IPS-11a (cell line): ENCODE measurements around the gene ETDC.
A peak's percentile ranks its signal among the peaks of the same experiment; 100 is the strongest.
"Not testable (repeated sequence)": the region's sequence is repeated elsewhere in the genome, so short reads cannot be mapped to it uniquely, and the experiment has no call there.

Experiments used
- H3K4me3 ChIP-seq: one replicate; pipeline ENCODE4 v1.5.1; 2013; ENCODE audit warnings: low read depth, low read length, control low read depth

Gene ETDC

DNA sequence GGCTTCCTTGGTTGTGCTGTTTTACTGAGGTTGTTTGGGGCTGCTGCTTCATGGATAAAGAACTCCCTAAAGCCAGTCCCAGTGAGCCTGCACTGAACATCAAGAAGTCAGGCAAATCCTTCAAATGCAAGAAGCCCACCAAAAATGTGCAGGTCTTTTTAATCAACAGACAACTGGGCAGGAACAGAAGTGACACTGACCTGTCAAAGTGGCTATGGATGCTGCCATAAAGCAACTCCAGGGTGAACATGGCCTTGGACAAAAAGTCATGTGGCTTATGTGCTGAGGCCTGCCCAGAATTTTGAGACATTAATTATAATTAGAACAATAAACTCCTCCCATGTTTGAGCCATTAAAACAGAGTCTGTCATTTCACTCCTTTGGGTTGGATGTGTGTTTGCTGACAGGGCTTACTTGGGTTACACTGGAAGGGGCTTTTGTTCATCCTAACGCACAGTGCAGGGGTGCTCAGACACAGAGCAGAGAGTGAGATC lies at the start of gene ETDC:
Gene ETDC (plus strand): TSS at position 51 of the 494 bp plus-strand sequence. CDS start 0 bp downstream, at position 51.
- no peak within 1 kb of the TSS for H3K4me3 ChIP-seq

DNA sequence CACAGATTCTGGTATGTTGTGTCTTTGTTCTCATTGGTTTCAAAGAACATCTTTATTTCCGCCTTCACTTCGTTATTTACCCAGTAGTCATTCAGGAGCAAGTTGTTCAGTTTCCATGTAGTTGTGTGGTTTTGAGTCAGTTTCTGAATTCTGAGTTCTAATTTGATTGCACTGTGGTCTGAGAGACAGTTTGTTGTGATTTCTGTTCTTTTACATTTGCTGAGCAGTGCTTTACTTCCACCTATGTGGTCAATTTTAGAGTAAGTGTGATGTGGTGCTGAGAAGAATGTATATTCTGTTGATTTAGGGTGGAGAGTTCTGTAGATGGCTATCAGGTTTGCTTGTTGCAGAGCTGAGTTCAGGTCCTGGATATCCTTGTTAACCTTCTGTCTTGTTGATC lies 48.3 kb upstream of the ETDC start:
- H3K4me3 ChIP-seq: not testable (repeated sequence)

DNA sequence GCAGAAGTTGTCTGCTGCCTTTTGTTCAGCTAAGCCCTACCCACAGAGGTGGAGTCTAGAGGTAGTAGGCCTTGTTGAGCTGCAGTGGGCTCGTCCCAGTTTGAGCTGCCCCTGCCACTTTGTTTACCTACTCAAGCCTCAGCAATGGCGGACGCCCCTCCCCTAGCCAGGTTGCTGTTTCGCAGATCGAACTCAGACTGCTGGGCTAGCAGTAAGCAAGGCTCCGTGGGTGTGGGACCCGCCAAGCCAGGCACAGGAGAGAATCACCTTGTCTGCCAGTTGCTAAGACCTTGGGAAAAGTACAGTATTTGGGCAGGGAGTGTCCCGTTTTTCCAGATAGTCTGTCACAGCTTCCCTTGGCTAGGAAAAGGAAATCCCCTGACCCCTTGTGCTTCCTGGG lies 45.9 kb upstream of the ETDC start:
- H3K4me3 ChIP-seq: not testable (repeated sequence)

DNA sequence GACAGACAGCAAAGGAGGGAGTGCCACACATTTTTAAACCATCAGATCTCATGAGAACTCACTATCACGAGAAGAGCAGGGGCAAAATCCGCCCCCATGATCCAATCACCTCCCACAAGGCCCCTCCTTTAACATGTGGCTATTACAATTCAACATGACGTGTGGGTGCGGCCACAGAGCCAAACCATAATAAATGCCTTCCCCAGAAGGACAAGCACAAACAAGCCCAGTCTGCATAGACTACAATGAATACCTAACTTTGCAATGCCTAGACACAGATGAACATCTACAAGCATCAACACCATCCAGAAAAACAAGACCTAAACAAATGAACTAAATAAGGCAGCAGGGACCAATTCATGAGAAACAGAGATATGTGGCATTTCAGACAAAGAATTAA lies 45.1 kb upstream of the ETDC start:
- no peak overlapping the region for H3K4me3 ChIP-seq

DNA sequence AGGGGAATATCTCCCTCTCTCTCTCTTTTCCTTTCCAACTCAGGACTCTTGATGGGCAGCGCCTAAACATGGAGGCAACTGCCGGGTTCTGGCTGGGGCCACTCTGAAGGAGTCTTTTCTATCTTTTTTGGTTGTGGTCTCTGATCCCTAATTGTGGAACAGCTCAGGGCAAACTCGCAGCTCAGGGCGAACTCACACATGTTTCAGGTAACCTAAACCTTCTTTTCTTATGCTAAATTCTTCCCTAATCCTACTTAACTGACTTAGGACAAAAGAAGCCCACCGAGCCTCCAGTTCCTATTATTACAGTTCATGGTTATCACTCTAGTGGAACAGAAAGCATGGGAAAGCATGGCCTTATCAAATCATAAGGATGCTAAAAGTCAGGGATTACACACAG lies 36.1 kb upstream of the ETDC start:
- H3K4me3 ChIP-seq: no peak overlapping the region

DNA sequence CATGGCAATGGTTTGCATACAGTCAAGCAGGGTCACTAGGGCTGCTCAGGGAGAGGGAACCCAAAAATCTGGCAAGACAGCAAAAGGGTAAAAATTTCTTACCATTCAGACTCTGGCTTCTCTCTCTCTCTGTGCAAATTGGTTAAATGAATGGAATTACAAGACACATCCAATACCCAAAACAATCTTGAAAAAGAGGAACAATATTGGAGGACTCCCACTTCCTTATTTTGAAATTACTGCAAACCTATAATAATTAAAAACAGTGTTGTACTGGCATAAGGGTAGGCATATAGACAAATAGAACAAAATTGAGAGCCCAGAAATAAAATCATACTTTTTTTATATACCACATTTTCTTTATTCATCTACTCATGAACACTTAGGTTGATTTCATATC lies 33.3 kb upstream of the ETDC start:
- no peak overlapping the region for H3K4me3 ChIP-seq

DNA sequence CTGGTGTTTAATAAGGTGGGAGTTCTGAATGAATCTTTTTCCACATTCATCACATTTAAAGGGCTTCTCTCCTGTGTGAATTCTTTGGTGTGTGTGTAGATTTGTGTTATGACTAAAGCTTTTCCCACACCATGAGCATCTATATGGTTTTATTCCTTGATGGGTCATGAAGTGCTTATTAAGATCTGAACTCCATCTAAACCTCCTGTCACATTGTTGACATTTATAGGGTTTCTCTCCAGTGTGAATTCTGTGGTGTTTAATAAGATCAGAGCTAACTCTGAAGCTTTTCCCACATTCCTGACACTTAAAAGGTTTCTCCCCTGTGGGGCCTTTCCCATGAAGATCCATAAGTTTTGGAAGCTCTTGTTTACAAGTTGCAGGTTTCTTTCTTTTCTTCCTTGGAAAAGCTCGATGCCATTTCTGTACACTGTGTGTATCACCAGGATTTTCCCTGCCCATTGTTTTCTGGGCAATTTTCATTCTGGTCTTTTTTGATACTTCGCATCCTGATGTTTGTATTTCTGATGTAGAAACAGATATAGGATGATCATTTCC lies 21.9 kb upstream of the ETDC start:
- no peak overlapping the region for H3K4me3 ChIP-seq

DNA sequence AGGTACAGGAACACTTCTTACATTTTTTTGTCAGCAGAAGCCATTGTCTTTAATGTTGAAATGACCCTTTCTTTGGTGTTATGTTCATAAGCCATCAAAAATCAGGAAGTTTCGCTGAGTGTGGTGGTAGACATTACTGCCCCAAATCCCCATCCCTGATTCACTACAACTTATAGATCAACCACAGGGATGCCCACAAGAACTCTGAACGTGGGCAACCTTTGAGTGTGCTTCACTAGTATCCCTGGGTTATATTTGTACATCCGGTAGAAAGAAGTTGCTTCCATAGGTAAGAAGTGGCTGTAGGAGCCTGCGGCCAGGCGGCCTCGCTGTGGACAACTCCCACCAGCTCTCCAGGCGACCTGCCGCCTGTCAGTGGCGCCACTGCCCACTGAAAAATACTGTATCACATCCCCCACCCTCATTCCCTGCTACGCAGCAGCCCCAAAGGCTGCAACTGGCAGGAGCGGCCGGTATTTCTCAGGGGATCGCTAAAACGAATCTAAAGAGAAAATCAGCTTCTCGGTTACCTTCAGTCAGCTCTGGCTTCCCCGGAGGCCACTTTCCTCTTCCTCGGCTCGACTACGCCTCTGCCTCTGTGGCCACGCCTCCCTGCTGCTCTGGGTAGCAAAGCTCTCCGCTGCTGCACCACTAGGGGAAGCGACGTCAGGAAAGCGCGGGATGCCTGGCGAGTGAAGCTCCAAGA lies 13.9 kb upstream of the ETDC start:
- H3K4me3 ChIP-seq: peak overlapping the region; percentile 18

DNA sequence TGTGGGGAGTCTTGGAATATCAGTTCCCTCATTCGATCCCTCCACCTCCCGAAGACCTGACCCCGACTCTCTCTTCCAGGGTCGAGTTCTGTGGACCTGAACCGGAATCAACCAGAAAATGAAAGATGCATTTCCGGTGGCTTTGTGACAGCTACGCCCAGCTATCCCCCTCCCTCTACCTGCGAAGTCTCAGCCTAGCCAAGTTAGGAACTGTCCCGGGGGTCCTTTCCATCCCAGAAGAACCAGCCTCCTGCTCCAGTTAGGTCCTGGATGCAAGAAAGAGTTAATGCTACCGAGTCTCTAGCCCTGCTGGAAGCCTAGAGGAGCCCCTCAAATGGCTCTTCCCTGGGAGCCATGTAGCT lies 13.4 kb upstream of the ETDC start:
- peak overlapping the region; percentile 18 for H3K4me3 ChIP-seq

DNA sequence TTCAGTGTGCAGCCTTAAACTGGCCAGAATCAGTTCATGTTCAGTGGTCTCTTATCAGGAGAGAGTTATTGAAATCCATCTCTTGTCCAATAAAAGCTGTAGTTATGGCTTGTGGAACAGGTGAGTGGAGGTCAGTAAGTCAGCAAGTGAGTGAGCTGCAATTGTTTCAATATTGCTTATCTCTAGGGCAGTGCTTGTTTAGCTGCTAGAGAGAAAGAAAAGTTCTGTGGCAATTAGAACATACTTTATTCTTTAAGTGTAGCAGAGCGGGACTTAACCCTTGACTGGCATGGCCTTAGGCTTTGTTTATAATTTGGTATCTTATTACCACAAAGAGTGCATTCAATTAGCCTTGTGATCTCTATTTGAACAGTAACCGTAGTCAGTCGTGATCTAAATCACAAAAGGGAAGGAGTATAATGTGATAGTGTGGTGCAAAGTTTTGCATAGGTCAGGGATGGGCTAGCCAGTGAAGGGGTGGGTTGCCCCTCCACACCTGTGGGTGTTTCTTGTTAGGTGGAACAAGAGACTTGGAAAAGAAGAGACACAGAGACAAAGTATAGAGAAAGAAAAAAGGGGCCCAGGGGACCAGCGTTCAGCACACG lies 6.9 kb upstream of the ETDC start:
- no peak overlapping the region for H3K4me3 ChIP-seq

DNA sequence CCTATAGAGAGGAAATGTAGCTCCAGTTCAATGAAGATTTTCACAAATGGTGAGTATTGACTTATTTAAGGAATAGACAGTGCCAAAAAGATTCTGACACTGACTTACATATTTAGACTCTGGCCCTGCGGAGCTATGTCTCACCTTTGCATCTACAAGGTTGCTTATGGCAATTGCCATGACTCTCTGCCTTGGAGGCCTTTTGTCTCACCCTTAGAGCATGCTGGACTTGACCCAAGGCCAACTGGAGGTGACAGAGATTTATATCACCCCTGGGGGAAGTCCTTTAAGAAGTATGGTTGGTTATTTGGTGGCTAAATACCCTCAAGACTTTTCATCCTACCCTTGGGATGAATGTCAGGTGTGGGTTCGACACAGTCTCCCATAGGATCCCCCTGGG lies 4.5 kb upstream of the ETDC start:
- no peak overlapping the region for H3K4me3 ChIP-seq

DNA sequence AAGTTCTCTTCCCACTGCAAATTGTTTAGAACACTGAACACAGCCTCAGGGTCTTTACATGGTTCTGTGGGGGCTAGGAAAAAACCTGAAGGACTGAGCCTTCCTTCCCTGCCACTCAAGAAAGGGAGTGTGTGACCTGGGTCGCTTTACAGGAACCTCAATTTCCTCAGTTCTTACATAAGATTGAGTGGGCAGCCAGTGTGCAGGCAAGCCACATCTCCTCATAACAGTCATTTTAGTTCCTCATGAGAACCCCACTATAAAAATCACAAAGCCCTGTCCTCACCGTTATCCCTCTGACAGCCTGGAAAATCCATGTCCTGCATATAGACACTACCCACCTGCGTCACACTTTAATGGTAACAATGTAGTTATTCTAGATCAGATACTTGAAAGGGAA lies 2.1 kb upstream of the ETDC start:
- no peak overlapping the region for H3K4me3 ChIP-seq

DNA sequence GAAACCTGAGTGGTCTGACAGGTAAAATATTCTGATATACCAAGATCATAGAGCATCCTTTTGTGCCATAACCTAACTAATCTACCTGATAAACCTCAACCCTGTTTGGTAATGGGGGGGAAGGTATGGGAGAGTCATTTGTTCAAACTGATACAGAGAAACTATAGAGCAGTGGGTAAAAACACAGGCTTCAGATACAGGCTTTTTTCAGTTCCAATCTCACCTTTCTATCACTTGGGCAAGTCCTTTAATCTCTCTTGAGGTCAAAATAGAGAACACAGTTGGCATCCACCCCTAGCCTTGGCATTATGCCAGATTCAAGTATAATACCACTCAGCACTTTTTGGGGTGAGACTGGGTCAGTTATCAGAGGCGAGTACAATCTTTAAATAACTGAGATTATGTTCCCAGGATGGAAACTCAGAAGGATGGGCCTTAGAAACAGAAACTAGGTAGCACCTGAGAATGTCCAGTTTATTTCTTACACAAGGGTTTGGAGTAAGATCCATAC lies 880 bp upstream of the ETDC start:
- H3K4me3 ChIP-seq: no peak overlapping the region

DNA sequence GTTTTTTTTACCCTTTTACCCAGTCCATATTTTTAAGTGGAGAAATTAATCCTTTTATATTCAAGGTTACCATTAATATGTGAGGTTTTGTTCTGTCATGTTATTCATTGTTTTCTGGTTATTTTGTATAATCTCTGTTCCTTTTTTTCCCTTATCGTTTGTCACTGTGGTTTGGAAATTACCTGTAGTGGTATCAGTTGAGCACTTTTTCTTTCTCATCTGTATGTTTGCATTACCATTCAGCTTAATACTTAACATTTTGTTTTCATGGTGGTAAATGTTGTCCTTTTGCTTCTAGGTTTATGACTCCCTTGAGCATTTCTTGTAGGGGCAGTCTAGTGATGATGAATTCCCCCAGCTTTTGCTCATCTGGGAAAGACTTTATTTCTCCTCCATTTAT lies 6.6 kb downstream of the ETDC start:
- H3K4me3 ChIP-seq: no peak overlapping the region

DNA sequence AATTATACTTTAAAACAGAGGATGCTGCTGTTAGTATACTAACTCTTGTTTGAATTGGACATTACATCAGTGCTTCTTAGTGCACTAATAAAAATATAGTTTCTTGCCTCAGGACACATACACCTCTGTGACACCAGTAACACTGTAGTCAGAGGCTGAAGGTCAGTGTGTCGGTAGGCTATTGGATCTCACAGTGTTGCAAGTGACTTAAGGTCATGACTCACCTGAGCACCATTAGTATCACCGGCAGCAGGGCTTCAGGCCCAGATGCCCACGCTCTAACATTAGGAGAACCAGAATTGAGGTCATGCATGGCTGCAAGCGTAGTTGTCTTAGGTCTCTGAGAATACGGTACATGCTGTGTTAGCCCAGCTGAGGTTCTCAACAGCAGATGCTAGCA lies 15.2 kb downstream of the ETDC start:
- no peak overlapping the region for H3K4me3 ChIP-seq

DNA sequence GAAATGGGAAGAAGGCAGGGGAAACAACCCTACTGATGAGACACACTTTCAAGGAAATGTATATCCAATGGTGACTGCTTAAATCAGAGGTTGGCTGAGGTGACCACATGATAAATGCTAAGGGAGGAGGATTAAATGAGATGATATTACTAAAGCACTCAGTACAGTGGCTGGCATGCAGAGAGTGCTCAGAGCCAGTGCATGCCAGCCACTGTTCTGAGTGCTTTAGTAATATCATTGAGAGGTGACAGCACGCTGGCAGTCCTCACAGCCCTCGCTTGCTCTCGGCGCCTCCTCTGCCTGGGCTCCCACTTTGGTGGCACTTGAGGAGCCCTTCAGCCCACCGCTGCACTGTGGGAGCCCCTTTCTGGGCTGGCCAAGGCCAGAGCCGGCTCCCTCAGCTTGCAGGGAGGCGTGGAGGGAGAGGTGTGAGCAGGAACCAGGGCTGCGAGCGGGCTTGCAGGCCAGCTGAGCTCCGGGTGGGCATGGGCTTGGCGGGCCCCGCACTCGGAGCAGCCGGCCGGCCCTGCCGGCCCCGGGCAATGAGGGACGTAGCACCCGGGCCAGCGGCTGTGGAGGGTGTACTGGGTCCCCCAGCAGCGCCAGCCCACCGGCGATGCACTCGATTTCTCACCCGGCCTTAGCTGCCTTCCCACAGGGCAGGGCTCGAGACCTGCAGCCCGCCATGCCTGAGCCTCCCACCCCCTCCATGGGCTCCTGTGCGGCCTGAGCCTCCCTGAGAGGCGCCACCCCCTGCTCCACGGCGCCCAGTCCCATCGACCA lies 15.9 kb downstream of the ETDC start:
- H3K4me3 ChIP-seq: not testable (repeated sequence)

DNA sequence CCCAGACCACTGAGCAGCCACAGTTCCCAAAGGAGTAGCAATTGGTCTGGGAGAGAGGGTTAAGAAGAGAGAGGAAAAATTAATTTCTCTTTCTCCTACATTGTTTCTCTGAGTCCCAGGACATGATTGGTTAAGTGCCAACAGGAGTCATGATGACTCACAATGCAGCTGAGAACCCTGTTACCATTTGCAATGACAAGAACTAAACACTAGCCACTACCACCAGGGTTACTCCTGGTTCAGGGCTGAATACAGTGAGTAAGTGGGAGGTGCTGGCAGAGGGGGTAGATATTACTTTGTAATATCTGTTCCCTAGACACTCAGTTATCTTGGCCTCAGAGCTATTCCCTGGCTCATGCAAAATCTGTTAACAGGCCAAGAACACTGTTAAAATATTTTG lies 18.0 kb downstream of the ETDC start:
- no peak overlapping the region for H3K4me3 ChIP-seq

DNA sequence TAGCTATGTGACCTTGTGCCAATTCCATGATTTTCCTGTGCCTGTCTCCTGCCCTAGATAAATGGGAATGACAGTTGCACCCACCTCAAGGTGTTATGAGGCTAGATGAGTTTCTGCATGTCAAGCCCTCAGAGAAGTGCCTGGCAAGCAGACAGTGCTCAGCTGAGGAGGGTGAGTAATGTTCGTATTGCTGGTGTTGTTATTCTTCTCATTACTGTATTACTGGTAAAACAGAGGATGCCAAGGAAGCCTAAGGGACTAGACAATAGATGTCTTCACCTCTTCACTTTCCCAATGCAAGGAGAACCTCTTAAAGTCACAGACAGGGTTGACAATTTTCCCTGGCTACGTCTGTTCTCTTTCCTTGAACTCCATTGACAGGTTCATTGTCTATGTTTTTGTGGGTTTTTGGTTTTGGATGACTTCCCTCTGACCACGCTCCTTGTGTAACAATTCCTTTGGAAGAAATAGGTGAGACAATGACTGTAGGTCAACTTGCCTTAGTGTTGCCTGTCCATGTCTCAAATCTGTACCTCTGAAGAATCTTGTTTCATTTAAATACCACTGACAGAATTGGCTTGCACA lies 19.2 kb downstream of the ETDC start:
- no peak overlapping the region for H3K4me3 ChIP-seq

DNA sequence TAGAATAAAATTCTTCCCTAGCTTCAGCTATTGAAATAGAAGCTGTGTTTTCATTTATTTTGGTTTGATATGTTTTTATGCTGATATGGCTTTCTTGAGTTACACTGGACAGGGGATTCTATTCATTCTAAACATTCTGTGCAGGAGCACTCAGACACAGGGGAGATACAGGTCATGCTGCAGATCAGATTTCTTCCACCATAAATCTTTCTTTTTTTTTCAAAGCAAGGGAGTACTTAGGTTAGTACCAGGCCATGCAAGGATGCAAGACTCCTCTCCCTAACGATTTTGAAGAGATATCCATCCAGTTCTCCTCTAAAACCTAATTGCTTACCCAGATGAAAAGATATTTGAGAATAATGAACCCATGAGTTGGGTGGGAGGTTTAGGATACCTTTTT lies 21.4 kb downstream of the ETDC start:
- H3K4me3 ChIP-seq: no peak overlapping the region

DNA sequence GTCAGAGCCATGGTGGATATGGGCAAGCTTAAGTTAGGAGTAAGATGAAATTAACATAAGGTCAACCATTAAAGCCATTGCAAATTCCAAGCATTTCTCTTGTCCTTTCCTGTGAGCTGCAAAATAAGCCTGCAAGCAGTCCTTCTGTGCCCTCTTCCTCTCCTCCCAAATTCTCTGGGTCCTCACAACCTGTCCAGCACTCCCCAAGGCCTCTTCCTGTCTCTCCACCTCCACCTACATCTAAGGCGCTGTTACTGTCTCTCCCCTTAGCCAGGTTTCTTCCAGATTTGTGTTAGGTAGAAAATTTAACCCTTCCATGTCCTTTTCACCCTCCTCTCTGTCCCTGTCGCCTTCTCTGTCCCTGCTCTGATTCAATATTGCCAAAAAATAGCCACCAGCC lies 22.2 kb downstream of the ETDC start:
- H3K4me3 ChIP-seq: no peak overlapping the region

DNA sequence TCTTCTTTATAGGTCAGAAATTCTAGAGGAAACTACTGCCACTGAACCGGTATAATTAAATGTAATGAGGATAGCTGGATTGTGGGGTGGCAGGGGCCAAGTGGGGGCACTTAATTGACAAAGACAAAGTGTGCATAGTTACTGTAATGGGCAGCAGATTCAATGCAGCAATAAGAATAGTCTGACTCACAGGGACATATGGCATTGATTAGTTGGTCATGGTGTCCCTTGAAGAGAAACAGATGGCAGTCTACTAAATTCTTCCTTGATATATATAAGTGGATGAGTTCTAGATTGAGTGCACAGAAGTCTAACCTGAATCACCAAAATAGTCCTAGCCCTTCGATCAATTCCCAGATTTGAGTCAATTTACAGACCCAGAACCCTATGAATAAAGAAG lies 31.6 kb downstream of the ETDC start:
- H3K4me3 ChIP-seq: peak overlapping the region; percentile 17
